Thymus (tissue), 11 donors: ENCODE data around the gene COP1. TPM values are rescaled to one million over a fixed set of nuclear protein-coding genes. Genes with fewer than 3 reads are reported as not detected.
A peak's percentile ranks its signal among the peaks of the same experiment; 100 is the strongest.
"Not testable (repeated sequence)": the region's sequence is repeated elsewhere in the genome, so short reads cannot be mapped to it uniquely, and the experiment has no call there.

ENCODE experiments used
- DNase-seq, 9 donors: peaks; one replicate each; pipeline ENCODE4 v3.0.0-alpha.2; 2013; ENCODE audit warnings: low spot score in 9 of 9, low read depth in 6 of 9, missing footprints in 1 of 9
- H3K27ac ChIP-seq, 2 donors: one replicate each; pipeline ENCODE4 v1.5.1; 2013; ENCODE audit warnings: control low read depth in 1 of 2, low read depth in 1 of 2, low read length in 1 of 2, mild to moderate bottlenecking in 1 of 2, moderate library complexity in 1 of 2
- H3K27me3 ChIP-seq, 2 donors: one replicate each; pipeline ENCODE4 v1.5.1; 2013; ENCODE audit warnings: low read length in 1 of 2; ENCODE audit not compliant: control insufficient read depth in 2 of 2, insufficient read depth in 1 of 2
- H3K36me3 ChIP-seq, 2 donors: one replicate each; pipeline ENCODE4 v1.5.1; 2013; ENCODE audit warnings: low read length in 1 of 2, mild to moderate bottlenecking in 1 of 2, moderate library complexity in 1 of 2; ENCODE audit not compliant: control insufficient read depth in 2 of 2, insufficient read depth in 2 of 2
- H3K4me1 ChIP-seq, 2 donors: one replicate each; pipeline ENCODE4 v1.5.1; 2013; ENCODE audit warnings: low read length in 2 of 2; ENCODE audit not compliant: control insufficient read depth in 2 of 2, insufficient read depth in 2 of 2
- H3K4me3 ChIP-seq, 2 donors: one replicate each; pipeline ENCODE4 v1.5.1; 2013; ENCODE audit warnings: low read length in 2 of 2, control low read depth in 1 of 2, mild to moderate bottlenecking in 1 of 2
- H3K9me3 ChIP-seq, 2 donors: one replicate each; pipeline ENCODE4 v1.5.1; 2013; ENCODE audit warnings: low read length in 1 of 2, mild to moderate bottlenecking in 1 of 2; ENCODE audit not compliant: control insufficient read depth in 2 of 2, insufficient read depth in 1 of 2
- WGBS: extraction: QIAGEN DNeasy Blood & Tissue Kit; methylation state at CpG from one replicate; pipeline ENCODE4 v1.1.7; 2013; 5-methylcytosine and 5-hydroxymethylcytosine counted together
- polyA plus RNA-seq: library from polyadenylated mRNA; stranded (reverse); fragments of 200-250 nt; gene quantifications from one replicate; pipeline ENCODE4 v1.2.3, GENCODE V29; 2013
- total RNA-seq: library from RNA; stranded (reverse); fragments of 120-200 nt; gene quantifications from one replicate; pipeline ENCODE4 v1.2.4, GENCODE V29; 2013
- donor health status: healthy.

Gene COP1
- total and polyA plus RNA-seq, 2 donors = 45.0 to 69.5 TPM

DNA sequence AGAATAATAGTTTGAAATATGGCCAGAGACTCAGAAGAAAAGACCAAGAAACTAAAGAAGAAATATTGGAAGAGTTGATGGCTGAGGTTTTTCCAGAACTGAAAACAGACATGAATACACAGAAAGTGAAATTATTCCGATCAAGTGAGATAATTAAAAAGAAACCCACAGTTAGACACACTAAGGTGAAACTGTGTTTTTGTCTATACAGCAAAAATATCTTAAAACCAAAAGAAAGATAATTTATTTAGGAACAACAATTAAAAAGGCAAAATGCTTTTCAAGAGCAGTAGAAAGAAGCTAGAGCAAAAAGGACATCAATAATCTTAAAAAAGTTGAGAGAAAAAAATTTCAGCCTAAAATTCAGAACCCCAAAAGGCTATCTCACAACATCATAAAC lies 116.3 kb downstream of the COP1 start:
- Histone ChIP-seq H3K4me3 (no peak overlapping the region), H3K27me3 (no peaks in the 10 kb centered on the region), H3K4me1 (no peaks in the 10 kb centered on the region), H3K36me3 (no peaks in the 10 kb centered on the region), H3K9me3 (peaks cover 0 to 7% of the 10 kb centered on the region in 2 donors), H3K27ac (no peak overlapping the region)
- no peak for DNase-seq
- WGBS = 99% methylated on average over 1 of the region's 1 CpG

DNA sequence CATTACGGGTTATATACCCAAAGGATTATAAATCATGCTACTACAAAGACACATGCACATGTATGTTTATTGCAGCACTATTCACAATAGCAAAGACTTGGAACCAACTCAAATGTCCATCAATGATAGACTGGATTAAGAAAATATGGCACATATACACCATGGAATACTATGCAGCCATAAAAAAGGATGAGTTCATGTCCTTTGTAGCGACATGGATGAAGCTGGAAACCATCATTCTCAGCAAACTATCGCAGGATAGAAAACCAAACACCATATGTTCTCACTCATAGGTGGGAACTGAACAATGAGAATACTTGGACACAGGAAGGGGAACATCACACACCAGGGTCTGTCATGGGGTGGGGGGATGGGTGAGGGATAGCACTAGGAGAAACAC lies 119.3 kb downstream of the COP1 start:
- not testable (repeated sequence) for H3K36me3 ChIP-seq, H3K4me1 ChIP-seq, H3K9me3 ChIP-seq, H3K27me3 ChIP-seq, DNase-seq, H3K4me3 ChIP-seq, H3K27ac ChIP-seq
- over 99% methylated on average over 3 of the region's 3 CpGs for WGBS

DNA sequence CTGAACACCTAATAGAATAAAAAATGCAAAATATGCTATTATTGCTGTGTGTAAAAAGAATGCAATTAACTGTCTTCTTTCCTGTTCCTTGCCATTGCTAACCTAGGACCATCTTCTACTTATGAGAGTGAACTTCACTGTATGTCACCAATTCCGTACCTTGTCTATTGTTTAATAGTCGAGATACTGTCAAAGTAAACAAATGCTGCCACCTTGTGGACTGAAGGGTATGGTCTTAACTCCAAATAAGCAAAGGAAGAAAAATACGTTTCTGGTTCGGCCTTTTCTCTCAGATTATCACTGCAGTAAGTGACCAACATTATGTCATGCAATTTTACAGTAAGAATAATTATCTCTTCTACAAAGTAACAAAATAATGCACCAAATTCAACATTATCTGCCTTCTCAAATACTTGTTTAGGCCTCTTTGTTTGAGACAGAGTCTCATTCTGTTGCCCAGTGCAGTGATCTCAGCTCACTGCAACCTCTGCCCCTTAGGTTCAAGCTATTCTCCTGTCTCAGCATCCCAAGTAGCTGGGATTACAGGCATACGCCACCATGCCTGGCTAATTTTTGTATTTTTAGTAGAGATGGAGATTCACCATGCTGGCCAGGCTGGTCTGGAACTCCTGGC lies 133.4 kb downstream of the COP1 start:
- Histone ChIP-seq H3K27me3 (no peaks in the 10 kb centered on the region), H3K4me1 (no peaks in the 10 kb centered on the region), H3K4me3 (no peak overlapping the region), H3K27ac (no peak overlapping the region), H3K9me3 (no peaks in the 10 kb centered on the region), H3K36me3 (peaks cover 3 to 8% of the 10 kb centered on the region in 2 donors)
- peak; percentile 14 to 73 (median 47) for DNase-seq
- WGBS = 81% methylated on average over 5 of the region's 5 CpGs

DNA sequence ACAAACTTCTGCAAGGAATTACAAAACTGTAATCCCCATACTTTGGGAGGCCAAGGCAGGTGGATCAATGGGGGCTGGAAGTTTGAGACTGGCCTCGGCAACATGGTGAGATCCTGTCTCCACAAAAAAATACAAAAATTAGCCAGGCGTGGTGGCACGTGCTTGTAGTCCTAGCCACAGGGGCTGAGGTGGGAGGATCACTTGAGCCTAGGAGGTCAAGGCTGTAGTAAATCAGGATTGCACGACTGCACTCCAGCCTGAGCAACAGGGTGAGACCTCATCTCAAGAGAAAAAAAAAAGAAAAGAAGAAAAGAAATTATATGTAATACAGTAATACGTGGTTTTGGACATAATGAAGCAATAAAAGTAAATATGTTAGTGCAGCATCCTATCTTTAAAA lies 138.2 kb downstream of the COP1 start:
- H3K27ac ChIP-seq = no peak overlapping the region
- H3K36me3 ChIP-seq = peaks cover 3 to 5% of the 10 kb centered on the region in 2 donors
- H3K4me3 ChIP-seq = no peak overlapping the region
- no peaks in the 10 kb centered on the region for H3K9me3 ChIP-seq
- no peak for DNase-seq
- no peaks in the 10 kb centered on the region for H3K27me3 ChIP-seq
- WGBS = 98% methylated on average over 5 of the region's 5 CpGs
- H3K4me1 ChIP-seq = no peaks in the 10 kb centered on the region

DNA sequence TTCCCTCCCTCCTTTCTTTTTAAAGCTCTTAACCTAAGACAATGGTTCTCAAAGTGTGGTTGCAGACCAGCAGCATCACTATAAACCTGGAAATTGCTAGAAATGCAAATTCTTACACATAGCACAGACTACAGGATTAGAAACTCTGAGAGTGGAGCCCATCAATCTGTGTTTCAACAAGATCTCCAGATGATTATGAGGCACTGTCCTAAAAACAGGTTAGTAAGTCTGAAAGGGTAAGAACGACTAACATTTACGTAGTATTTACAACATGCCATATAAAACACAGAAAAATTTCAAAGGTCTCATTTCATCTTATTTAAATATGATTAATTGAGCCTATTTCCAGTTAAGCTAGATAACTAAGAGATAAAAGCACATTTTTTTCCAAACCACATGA lies 138.8 kb downstream of the COP1 start:
- Histone ChIP-seq H3K36me3 (peaks cover 3 to 5% of the 10 kb centered on the region in 2 donors), H3K27ac (no peak overlapping the region), H3K4me1 (no peaks in the 10 kb centered on the region), H3K9me3 (no peaks in the 10 kb centered on the region), H3K27me3 (no peaks in the 10 kb centered on the region), H3K4me3 (no peak overlapping the region)
- no peak for DNase-seq
- 97% methylated on average over 2 of the region's 2 CpGs for WGBS

DNA sequence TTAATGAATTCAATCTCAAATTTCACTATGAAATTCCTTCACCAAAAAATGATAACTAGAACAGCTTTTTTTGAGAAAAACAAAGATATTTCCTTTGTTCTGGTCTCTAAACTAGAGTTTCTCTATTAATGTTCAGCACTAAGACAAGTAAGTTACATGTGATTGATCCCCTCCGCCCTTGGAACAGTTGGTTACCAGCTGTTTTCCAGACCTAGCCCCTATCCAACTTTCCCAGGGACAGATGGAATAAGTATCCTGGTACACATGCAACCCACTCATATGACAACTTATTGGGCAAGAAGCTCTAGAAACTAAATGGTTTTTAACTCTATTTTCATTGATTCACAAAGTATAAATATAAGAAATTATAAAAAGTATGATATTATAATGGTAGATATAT lies 140.4 kb downstream of the COP1 start:
- H3K36me3 ChIP-seq = peaks cover 3 to 5% of the 10 kb centered on the region in 2 donors
- DNase-seq = no peak
- no peaks in the 10 kb centered on the region for H3K9me3 ChIP-seq
- no peak overlapping the region for H3K27ac ChIP-seq
- WGBS = 93% methylated on average over 1 of the region's 1 CpG
- H3K4me3 ChIP-seq = no peak overlapping the region
- no peaks in the 10 kb centered on the region for H3K27me3 ChIP-seq
- H3K4me1 ChIP-seq = no peaks in the 10 kb centered on the region

DNA sequence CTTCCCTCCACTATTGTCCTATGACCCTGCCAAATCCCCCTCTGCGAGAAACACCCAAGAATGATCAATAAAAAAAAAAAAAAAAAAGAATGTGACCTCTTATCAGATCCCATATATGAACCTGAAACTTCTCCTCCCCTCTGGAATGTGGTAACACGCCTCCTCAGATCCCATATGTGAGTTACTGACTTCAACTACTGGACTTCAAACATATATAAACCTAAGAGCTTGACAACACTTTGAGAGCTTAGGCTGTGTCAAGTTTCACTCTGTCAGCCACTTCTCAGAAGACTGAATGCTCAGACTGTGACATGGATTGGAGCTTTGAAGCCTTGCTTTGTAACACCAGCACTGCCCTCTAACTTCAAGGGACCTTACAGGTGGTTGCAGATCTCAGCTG lies 148.4 kb downstream of the COP1 start:
- Histone ChIP-seq H3K4me1 (no peaks in the 10 kb centered on the region), H3K27me3 (no peaks in the 10 kb centered on the region), H3K9me3 (no peaks in the 10 kb centered on the region), H3K4me3 (no peak overlapping the region), H3K27ac (no peak overlapping the region), H3K36me3 (no peaks in the 10 kb centered on the region)
- DNase-seq = peak in 1 of 9 donors; percentile 18
- WGBS = 78% methylated on average over 2 of the region's 2 CpGs

DNA sequence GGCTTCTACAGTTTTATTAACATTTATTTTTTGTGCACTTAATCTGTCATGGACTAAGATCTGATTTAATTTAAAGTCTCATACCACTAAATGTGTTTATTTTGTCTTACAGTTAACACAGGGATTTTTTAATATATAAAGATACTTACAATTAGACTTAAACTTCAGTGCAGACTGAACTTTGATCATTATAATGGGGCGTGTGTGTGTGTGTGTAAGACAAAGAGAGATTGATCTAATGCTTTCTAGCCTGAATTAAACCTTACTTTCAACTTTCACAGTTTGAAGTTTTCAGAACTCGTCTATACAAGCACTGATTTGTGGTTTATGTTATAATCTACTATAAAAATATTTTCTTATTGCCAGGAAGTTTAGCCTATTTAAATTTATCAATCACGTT lies 150.8 kb downstream of the COP1 start:
- no peaks in the 10 kb centered on the region for H3K9me3 ChIP-seq
- DNase-seq = no peak
- no peaks in the 10 kb centered on the region for H3K4me1 ChIP-seq
- H3K27me3 ChIP-seq = no peaks in the 10 kb centered on the region
- H3K27ac ChIP-seq = no peak overlapping the region
- H3K36me3 ChIP-seq = no peaks in the 10 kb centered on the region
- 94% methylated on average over 3 of the region's 3 CpGs for WGBS
- no peak overlapping the region for H3K4me3 ChIP-seq

DNA sequence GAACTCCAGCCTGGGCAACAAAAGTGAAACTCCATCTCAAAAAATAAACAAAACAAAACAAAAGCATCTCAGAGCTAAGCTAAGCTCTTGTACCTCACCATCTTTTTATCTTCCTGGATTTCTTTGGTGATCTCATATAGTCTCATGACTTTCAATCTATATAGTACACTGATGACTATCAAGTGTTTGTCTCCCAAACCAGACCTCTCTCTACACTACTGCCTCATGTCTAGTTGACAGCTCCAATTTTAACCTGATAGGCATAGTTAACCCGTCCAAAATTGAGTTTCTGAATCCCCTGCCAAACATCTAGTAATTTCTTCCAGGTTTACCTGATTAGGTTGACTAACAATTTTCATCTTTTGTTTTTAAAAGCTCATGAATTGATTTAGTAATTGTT lies 151.7 kb downstream of the COP1 start:
- H3K27ac ChIP-seq = no peak overlapping the region
- DNase-seq = no peak
- WGBS = 93% methylated on average over 1 of the region's 1 CpG
- no peak overlapping the region for H3K4me3 ChIP-seq
- H3K36me3 ChIP-seq = no peaks in the 10 kb centered on the region
- H3K27me3 ChIP-seq = no peaks in the 10 kb centered on the region
- no peaks in the 10 kb centered on the region for H3K9me3 ChIP-seq
- no peaks in the 10 kb centered on the region for H3K4me1 ChIP-seq
